OCI-LY7 (cell line): ENCODE measurements around the gene ATP8B1. TPM values are rescaled to one million over a fixed set of nuclear protein-coding genes. Genes with fewer than 3 reads are reported as not detected.
"Not testable (repeated sequence)": the region's sequence is repeated elsewhere in the genome, so short reads cannot be mapped to it uniquely, and the experiment has no call there.

Experiments
- BruUV-seq: library from RNA; stranded (reverse); fragments of 400-500 nt; replicated peaks from 2 replicates; lab custom pipeline; 2021; lab: Mats Ljungman, UMichigan
- CTCF ChIA-PET: fragments of 300-600 bp; sonication (Branson Sonifier 250); formaldehyde crosslinking; loops from one replicate; lab custom pipeline; 2022; ENCODE audit warnings: antibody characterized with exemption; ENCODE audit not compliant: unreplicated experiment; lab: Charles Lee
- POLR2A ChIA-PET: fragments of 300-600 bp; sonication (Branson Sonifier 250); formaldehyde crosslinking; loops from one replicate; lab custom pipeline; 2022; ENCODE audit warnings: antibody characterized with exemption; lab: Charles Lee
- DNase-seq: peaks from one replicate; pipeline ENCODE4 v3.0.0-alpha.2; 2015; ENCODE audit warnings: low spot score
- H2AFZ ChIP-seq: fragments of 200-600 bp; sonication (generic), shearing (Covaris generic); 2 replicates; pipeline ENCODE4 v1.6.1; 2014; ENCODE audit warnings: mild to moderate bottlenecking, antibody characterized with exemption, low read length, moderate library complexity
- H3K27ac ChIP-seq: fragments of 200-600 bp; sonication (generic); 2 replicates; pipeline ENCODE4 v1.5.1; 2014; ENCODE audit warnings: mixed run types, low read depth, mild to moderate bottlenecking, moderate library complexity, low read length, inconsistent platforms; ENCODE audit not compliant: poor library complexity, severe bottlenecking
- H3K36me3 ChIP-seq: fragments of 200-600 bp; sonication (generic); 2 replicates; pipeline ENCODE4 v1.6.1; 2014; ENCODE audit warnings: mild to moderate bottlenecking, antibody characterized with exemption, low read length, moderate library complexity, mixed read lengths; ENCODE audit not compliant: insufficient read depth
- H3K4me1 ChIP-seq: fragments of 200-600 bp; sonication (generic); 2 replicates; pipeline ENCODE4 v1.5.1; 2014; ENCODE audit warnings: mild to moderate bottlenecking, low read length; ENCODE audit not compliant: insufficient read depth, poor library complexity, severe bottlenecking
- H3K4me2 ChIP-seq: fragments of 200-600 bp; sonication (generic); 2 replicates; pipeline ENCODE4 v1.6.1; 2014; ENCODE audit warnings: mild to moderate bottlenecking, low read length
- H3K4me3 ChIP-seq: fragments of 200-600 bp; sonication (generic); 2 replicates; pipeline ENCODE4 v1.5.1; 2014; ENCODE audit warnings: mild to moderate bottlenecking, low read depth, low read length; ENCODE audit not compliant: poor library complexity, severe bottlenecking
- H3K79me2 ChIP-seq: fragments of 200-600 bp; sonication (generic); 2 replicates; pipeline ENCODE4 v1.6.1; 2016; ENCODE audit warnings: low read depth, mild to moderate bottlenecking, low read length, moderate library complexity, mixed read lengths; ENCODE audit not compliant: insufficient read depth
- H3K9me2 ChIP-seq: fragments of 200-600 bp; sonication (generic); 2 replicates; pipeline ENCODE4 v1.6.1; 2016; ENCODE audit warnings: mild to moderate bottlenecking, low read length, mixed read lengths; ENCODE audit not compliant: insufficient read depth
- H3K9me3 ChIP-seq: fragments of 200-600 bp; sonication (generic); 2 replicates; pipeline ENCODE4 v1.6.1; 2014; ENCODE audit warnings: mild to moderate bottlenecking, mixed run types, low read length, mixed read lengths
- H4K20me1 ChIP-seq: fragments of 200-600 bp; sonication (generic); 2 replicates; pipeline ENCODE4 v1.6.1; 2014; ENCODE audit warnings: mild to moderate bottlenecking, antibody characterized with exemption, low read length, moderate library complexity, mixed read lengths; ENCODE audit not compliant: insufficient read depth
- EZH2phosphoT487 ChIP-seq: fragments of 200-600 bp; sonication (generic); IDR thresholded peaks from 2 replicates; pipeline ENCODE4 v1.6.1; 2018; ENCODE audit warnings: low read depth, borderline replicate concordance, mild to moderate bottlenecking, mixed run types, antibody characterized with exemption, low read length, moderate library complexity, mixed read lengths
- intact Hi-C: fragments of 100-400 bp; cut with micrococcal nuclease; formaldehyde crosslinking; loops from one replicate; pipeline ENCODE4 v1.10.0; 2022; ENCODE audit not compliant: unreplicated experiment
- total RNA-seq, 2 experiments: library from RNA; depleted of rRNA in 1 of 2; stranded (reverse); fragments of >200 nt in 1 of 2; shearing (Covaris generic) in 1 of 2; gene quantifications; 2 replicates each; pipeline ENCODE4 v1.2.3, GENCODE V29; 2014 to 2022
- TF ChIP-seq, protein P1 (sequence below): fragments of 200-600 bp; sonication (generic); conservative IDR thresholded peaks from 2 replicates; pipeline ENCODE4 v1.5.1; 2014; ENCODE audit warnings: mild to moderate bottlenecking, antibody characterized with exemption, low read length, moderate library complexity, mixed read lengths

The ATP8B1 gene
- total RNA-seq, 2 experiments from 2014 or later: not detected

DNA sequence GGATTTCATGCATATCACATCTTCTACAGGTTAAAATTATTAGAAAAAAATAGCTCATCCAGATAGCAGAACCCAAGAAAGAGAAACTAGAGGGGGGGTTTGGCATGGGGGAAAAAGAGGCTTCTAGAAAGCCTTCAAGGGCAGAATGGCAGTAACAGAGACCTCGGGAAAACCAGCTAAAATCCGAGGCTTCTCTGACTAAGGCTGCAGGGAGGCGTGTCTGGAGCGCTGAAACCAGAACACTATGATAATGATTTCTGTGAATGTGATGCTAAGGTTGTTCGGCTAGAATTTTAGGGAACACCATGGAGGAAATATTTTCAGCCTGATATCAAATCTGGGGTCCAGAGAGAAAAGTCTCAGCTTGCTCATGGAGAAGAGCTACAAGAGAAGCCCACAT lies 73.0 kb downstream of the ATP8B1 start:
- no peaks in the 10 kb centered on the region for H3K36me3 ChIP-seq
- H3K79me2 ChIP-seq: no peaks in the 10 kb centered on the region
- POLR2A ChIA-PET: interaction anchor here (0.6 kb wide), 1 partner anchor 86 kb away, joined by 3 read pairs; no protein-coding TSS in a partner anchor
- BruUV-seq: no TSS peak
- H3K27ac ChIP-seq: no peak overlapping the region
- intact Hi-C loops: no loop called here
- H3K4me2 ChIP-seq: no peak overlapping the region
- TF ChIP-seq, protein P1, sequence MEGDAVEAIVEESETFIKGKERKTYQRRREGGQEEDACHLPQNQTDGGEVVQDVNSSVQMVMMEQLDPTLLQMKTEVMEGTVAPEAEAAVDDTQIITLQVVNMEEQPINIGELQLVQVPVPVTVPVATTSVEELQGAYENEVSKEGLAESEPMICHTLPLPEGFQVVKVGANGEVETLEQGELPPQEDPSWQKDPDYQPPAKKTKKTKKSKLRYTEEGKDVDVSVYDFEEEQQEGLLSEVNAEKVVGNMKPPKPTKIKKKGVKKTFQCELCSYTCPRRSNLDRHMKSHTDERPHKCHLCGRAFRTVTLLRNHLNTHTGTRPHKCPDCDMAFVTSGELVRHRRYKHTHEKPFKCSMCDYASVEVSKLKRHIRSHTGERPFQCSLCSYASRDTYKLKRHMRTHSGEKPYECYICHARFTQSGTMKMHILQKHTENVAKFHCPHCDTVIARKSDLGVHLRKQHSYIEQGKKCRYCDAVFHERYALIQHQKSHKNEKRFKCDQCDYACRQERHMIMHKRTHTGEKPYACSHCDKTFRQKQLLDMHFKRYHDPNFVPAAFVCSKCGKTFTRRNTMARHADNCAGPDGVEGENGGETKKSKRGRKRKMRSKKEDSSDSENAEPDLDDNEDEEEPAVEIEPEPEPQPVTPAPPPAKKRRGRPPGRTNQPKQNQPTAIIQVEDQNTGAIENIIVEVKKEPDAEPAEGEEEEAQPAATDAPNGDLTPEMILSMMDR: no peak
- no peak for TF ChIP-seq EZH2phosphoT487
- no peak overlapping the region for H2AFZ ChIP-seq
- no peaks in the 10 kb centered on the region for H3K4me1 ChIP-seq
- CTCF ChIA-PET: no interaction called here
- no peaks in the 10 kb centered on the region for H3K9me2 ChIP-seq
- DNase-seq: no peak
- no peaks in the 10 kb centered on the region for H3K9me3 ChIP-seq
- H3K4me3 ChIP-seq: no peak overlapping the region
- no peaks in the 10 kb centered on the region for H4K20me1 ChIP-seq

GRCh38 chr18:57728941-57729511 lies 74.1 kb downstream of the ATP8B1 start:
- H3K4me1 ChIP-seq: no peaks in the 10 kb centered on the region
- H3K79me2 ChIP-seq: no peaks in the 10 kb centered on the region
- no peak overlapping the region for H2AFZ ChIP-seq
- DNase-seq: no peak
- H3K36me3 ChIP-seq: no peaks in the 10 kb centered on the region
- H3K9me2 ChIP-seq: no peaks in the 10 kb centered on the region
- no peak for TF ChIP-seq EZH2phosphoT487
- TF ChIP-seq, protein P1: no peak
- intact Hi-C loops: no loop called here
- ChIA-PET CTCF (no interaction called here), POLR2A (no interaction called here)
- no TSS peak for BruUV-seq
- H3K4me2 ChIP-seq: no peak overlapping the region
- H4K20me1 ChIP-seq: no peaks in the 10 kb centered on the region
- no peak overlapping the region for H3K27ac ChIP-seq
- H3K9me3 ChIP-seq: no peaks in the 10 kb centered on the region
- no peak overlapping the region for H3K4me3 ChIP-seq

DNA sequence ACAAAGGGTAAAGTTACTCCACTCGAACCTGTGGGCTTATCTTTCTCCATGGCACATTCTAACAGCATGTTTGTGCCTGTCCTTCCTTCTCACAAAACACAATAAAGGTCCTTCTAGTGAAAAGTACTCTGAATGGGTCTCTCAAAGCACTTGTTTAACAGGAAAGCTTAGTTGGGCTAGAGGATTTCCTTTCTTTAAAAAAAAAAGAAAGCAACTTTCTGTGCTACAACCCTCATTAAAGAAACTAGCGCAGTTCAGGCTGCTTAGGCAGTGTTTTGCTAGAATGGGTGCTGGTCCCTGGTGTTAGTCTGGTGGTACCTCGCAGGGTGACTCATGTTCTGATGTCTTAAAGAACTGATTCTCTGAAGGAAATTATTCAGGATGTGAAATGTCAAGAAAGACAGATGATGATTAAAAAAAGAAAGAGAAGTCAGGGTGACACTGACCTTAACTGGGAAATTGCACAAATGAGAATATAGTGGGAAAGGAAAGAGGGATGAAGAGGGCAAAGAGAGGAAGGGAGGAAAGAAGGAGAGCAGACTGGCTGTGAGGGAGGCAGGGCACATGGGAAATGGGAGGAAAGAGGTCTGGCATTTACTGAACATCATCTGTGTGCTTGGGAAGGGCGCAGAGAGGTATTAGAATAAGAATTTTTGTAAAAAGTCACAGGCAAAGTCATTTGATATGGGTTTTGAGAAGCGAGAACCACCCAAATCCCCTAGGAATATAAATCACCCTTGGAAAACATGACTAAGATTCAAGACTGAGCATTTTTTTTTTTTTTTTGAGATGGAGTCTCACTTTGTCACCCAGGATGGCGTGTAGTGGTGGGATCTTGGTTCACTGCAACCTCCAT lies 74.9 kb downstream of the ATP8B1 start:
- Histone ChIP-seq H4K20me1 (no peaks in the 10 kb centered on the region), H2AFZ (no peak overlapping the region), H3K36me3 (no peaks in the 10 kb centered on the region), H3K4me3 (no peak overlapping the region), H3K4me1 (no peaks in the 10 kb centered on the region), H3K9me2 (no peaks in the 10 kb centered on the region), H3K27ac (no peak overlapping the region), H3K79me2 (no peaks in the 10 kb centered on the region), H3K4me2 (no peak overlapping the region), H3K9me3 (no peaks in the 10 kb centered on the region)
- intact Hi-C loops: no loop called here
- DNase-seq: no peak
- ChIA-PET CTCF (no interaction called here), POLR2A (no interaction called here)
- BruUV-seq: no TSS peak
- TF ChIP-seq, protein P1: no peak
- no peak for TF ChIP-seq EZH2phosphoT487

DNA sequence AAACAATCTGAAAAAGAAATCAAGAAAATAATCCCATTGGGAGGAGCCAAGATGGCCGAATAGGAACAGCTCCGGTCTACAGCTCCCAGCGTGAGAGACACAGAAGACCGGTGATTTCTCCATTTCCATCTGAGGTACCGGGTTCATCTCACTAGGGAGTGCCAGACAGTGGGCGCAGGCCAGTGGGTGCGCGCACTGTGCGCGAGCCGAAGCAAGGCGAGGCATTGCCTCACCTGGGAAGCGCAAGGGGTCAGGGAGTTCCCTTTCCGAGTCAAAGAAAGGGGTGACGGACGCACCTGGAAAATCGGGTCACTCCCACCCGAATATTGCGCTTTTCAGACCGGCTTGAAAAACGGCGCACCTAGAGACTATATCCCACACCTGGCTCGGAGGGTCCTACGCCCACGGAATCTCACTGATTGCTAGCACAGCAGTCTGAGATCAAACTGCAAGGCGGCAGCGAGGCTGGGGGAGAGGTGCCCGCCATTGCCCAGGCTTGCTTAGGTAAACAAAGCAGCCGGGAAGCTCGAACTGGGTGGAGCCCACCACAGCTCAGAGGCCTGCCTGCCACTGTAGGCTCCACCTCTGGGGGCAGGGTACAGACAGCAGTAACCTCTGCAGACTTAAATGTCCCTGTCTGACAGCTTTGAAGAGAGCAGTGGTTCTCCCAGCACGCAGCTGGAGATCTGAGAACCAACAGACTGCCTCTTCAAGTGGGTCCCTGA lies 83.7 kb downstream of the ATP8B1 start:
- H2AFZ ChIP-seq, H3K9me3 ChIP-seq, H3K36me3 ChIP-seq, CTCF ChIA-PET, H3K4me2 ChIP-seq, H3K27ac ChIP-seq, H3K4me1 ChIP-seq, H3K4me3 ChIP-seq, POLR2A ChIA-PET, H3K79me2 ChIP-seq, H4K20me1 ChIP-seq, BruUV-seq, intact Hi-C loops, DNase-seq, H3K9me2 ChIP-seq: not testable (repeated sequence)
